ENCODE results near the gene TATDN3.
A peak's percentile ranks its signal among the peaks of the same experiment; 100 is the strongest.
"Not testable (repeated sequence)": the region's sequence is repeated elsewhere in the genome, so short reads cannot be mapped to it uniquely, and the experiment has no call there.

TATDN3 gene

GRCh38 chr1:212775241-212775640, 16.5 kb upstream of the TATDN3 start:
- no peak for DNase-seq (ENCODE audit: low spot score)

GRCh38 chr1:212777151-212777550, 14.5 kb upstream of the TATDN3 start:
- no peak for DNase-seq (ENCODE audit: low spot score)

- DNase-seq (ENCODE audit: low spot score) = not testable (repeated sequence)
These were observed 12.6 kb upstream of the TATDN3 start for GRCh38 chr1:212779086-212779485.

- no peak for DNase-seq (ENCODE audit: low spot score)
These were observed 10.9 kb upstream of the TATDN3 start for GRCh38 chr1:212780759-212781158.

- no peak for DNase-seq (ENCODE audit: low spot score)
These were observed 10.5 kb upstream of the TATDN3 start for GRCh38 chr1:212781225-212781624.

GRCh38 chr1:212782422-212783154, 9.1 kb upstream of the TATDN3 start:
- peak; percentile 31 for DNase-seq (ENCODE audit: low spot score)

GRCh38 chr1:212783976-212784375, 7.7 kb upstream of the TATDN3 start:
- no peak for DNase-seq (ENCODE audit: low spot score)

- DNase-seq (ENCODE audit: low spot score) = no peak
These were observed 5.8 kb upstream of the TATDN3 start for GRCh38 chr1:212785871-212786270.

GRCh38 chr1:212791261-212791675, 426 bp upstream of the TATDN3 start:
- DNase-seq (ENCODE audit: low spot score) = no peak

- DNase-seq (ENCODE audit: low spot score) = no peak
These were observed 758 bp downstream of the TATDN3 start for GRCh38 chr1:212792396-212792908.

- DNase-seq (ENCODE audit: low spot score) = no peak
These were observed 2.9 kb downstream of the TATDN3 start for GRCh38 chr1:212794561-212795014.

- DNase-seq (ENCODE audit: low spot score) = no peak
These were observed 6.0 kb downstream of the TATDN3 start for GRCh38 chr1:212797681-212798080.

GRCh38 chr1:212805767-212806166, 14.1 kb downstream of the TATDN3 start:
- DNase-seq (ENCODE audit: low spot score) = no peak

GRCh38 chr1:212814537-212815334, 23.0 kb downstream of the TATDN3 start:
- no peak for DNase-seq (ENCODE audit: low spot score)

- DNase-seq (ENCODE audit: low spot score) = no peak
These were observed 25.0 kb downstream of the TATDN3 start for GRCh38 chr1:212816567-212817278.

GRCh38 chr1:212819726-212820125, 28.0 kb downstream of the TATDN3 start:
- no peak for DNase-seq (ENCODE audit: low spot score)

- no peak for DNase-seq (ENCODE audit: low spot score)
These were observed 29.3 kb downstream of the TATDN3 start for GRCh38 chr1:212820969-212821368.

GRCh38 chr1:212822956-212823355, 31.3 kb downstream of the TATDN3 start:
- no peak for DNase-seq (ENCODE audit: low spot score)

GRCh38 chr1:212824201-212824600, 32.5 kb downstream of the TATDN3 start:
- no peak for DNase-seq (ENCODE audit: low spot score)

- DNase-seq (ENCODE audit: low spot score) = no peak
These were observed 34.2 kb downstream of the TATDN3 start for GRCh38 chr1:212825798-212826452.

GRCh38 chr1:212827171-212827776, 35.6 kb downstream of the TATDN3 start:
- DNase-seq (ENCODE audit: low spot score) = no peak
